OCI-LY1 (cell line): Measurements from ENCODE around the gene PVALEF.

Experiments used
- H2AFZ ChIP-seq: fragments of 200-600 bp; sonication (generic), shearing (Covaris generic); 2 replicates; pipeline ENCODE4 v1.6.0; 2014; ENCODE audit warnings: antibody characterized with exemption, mild to moderate bottlenecking, low read length
- H3F3A ChIP-seq: fragments of 200-600 bp; sonication (generic), shearing (Covaris generic); 2 replicates; pipeline ENCODE4 v1.6.0; 2014; ENCODE audit warnings: mild to moderate bottlenecking, antibody characterized with exemption, low read length, moderate library complexity; ENCODE audit not compliant: insufficient read depth
- H3K27ac ChIP-seq: fragments of 200-600 bp; sonication (generic); 2 replicates; pipeline ENCODE4 v1.5.1; 2014; ENCODE audit warnings: low read length, mixed run types, mild to moderate bottlenecking, low read depth; ENCODE audit not compliant: poor library complexity, severe bottlenecking
- H3K27me3 ChIP-seq: fragments of 200-600 bp; sonication (generic); 2 replicates; pipeline ENCODE4 v1.6.0; 2014; ENCODE audit warnings: antibody characterized with exemption, mild to moderate bottlenecking, low read length, moderate library complexity; ENCODE audit not compliant: insufficient read depth
- H3K36me3 ChIP-seq: fragments of 200-600 bp; sonication (generic); 2 replicates; pipeline ENCODE4 v1.6.1; 2014; ENCODE audit warnings: mild to moderate bottlenecking, antibody characterized with exemption, low read length, moderate library complexity, mixed read lengths; ENCODE audit not compliant: insufficient read depth
- H3K4me1 ChIP-seq: fragments of 200-600 bp; sonication (generic); 2 replicates; pipeline ENCODE4 v1.5.1; 2014; ENCODE audit warnings: mild to moderate bottlenecking, low read length, moderate library complexity; ENCODE audit not compliant: insufficient read depth, severe bottlenecking
- H3K4me2 ChIP-seq: fragments of 200-600 bp; sonication (generic), shearing (Covaris generic); 2 replicates; pipeline ENCODE4 v1.6.1; 2014; ENCODE audit warnings: low read length
- H3K4me3 ChIP-seq: fragments of 200-600 bp; sonication (generic); 2 replicates; pipeline ENCODE4 v1.5.1; 2014; ENCODE audit warnings: low read length, low read depth, mild to moderate bottlenecking, mixed read lengths; ENCODE audit not compliant: poor library complexity, severe bottlenecking
- H3K79me2 ChIP-seq: fragments of 200-600 bp; shearing (Covaris generic); 2 replicates; pipeline ENCODE4 v1.6.1; 2016; ENCODE audit warnings: mixed run types, low read length, mixed read lengths; ENCODE audit not compliant: insufficient read depth
- H3K9ac ChIP-seq: fragments of 200-600 bp; sonication (generic), shearing (Covaris generic); 2 replicates; pipeline ENCODE4 v1.6.1; 2014; ENCODE audit warnings: mild to moderate bottlenecking, low read length, mixed read lengths
- H3K9me2 ChIP-seq: fragments of 200-600 bp; sonication (generic), shearing (Covaris generic); 2 replicates; pipeline ENCODE4 v1.6.1; 2014; ENCODE audit warnings: low read depth, mild to moderate bottlenecking, low read length, mixed read lengths
- H3K9me3 ChIP-seq: fragments of 200-600 bp; shearing (Covaris generic); 2 replicates; pipeline ENCODE4 v1.6.1; 2014; ENCODE audit warnings: low read length, mixed read lengths
- H4K20me1 ChIP-seq: fragments of 200-600 bp; sonication (generic), shearing (Covaris generic); 2 replicates; pipeline ENCODE4 v1.6.0; 2016; ENCODE audit warnings: mild to moderate bottlenecking, low read length; ENCODE audit not compliant: insufficient read depth
- CTCF ChIP-seq: fragments of 200-600 bp; sonication (generic), shearing (Covaris generic); IDR thresholded peaks from 2 replicates; pipeline ENCODE4 v1.5.1; 2017; ENCODE audit warnings: mild to moderate bottlenecking, antibody characterized with exemption, low read length, moderate library complexity, mixed read lengths
- EZH2 ChIP-seq: fragments of 200-600 bp; sonication (generic), shearing (Covaris generic); IDR thresholded peaks from 2 replicates; pipeline ENCODE4 v1.8.0; 2017; ENCODE audit warnings: borderline replicate concordance, mixed run types, mild to moderate bottlenecking, antibody characterized with exemption, low read length, moderate library complexity, mixed read lengths

PVALEF gene

GRCh38 chr17:81186203-81186602 is 20.9 kb downstream of the PVALEF start:
- Histone ChIP-seq H3F3A (no peaks in the 10 kb centered on the region), H3K79me2 (no peaks in the 10 kb centered on the region), H3K4me3 (no peak overlapping the region), H3K9me2 (no peaks in the 10 kb centered on the region), H3K4me1 (no peaks in the 10 kb centered on the region), H3K36me3 (no peaks in the 10 kb centered on the region), H3K27me3 (peaks cover 4% of the 10 kb centered on the region), H3K9ac (no peak overlapping the region), H3K4me2 (no peak overlapping the region), H4K20me1 (no peaks in the 10 kb centered on the region), H2AFZ (no peak overlapping the region), H3K9me3 (no peaks in the 10 kb centered on the region), H3K27ac (no peak overlapping the region)
- no peak for TF ChIP-seq CTCF
- no peak for TF ChIP-seq EZH2

- Histone ChIP-seq H3K9me3 (no peaks in the 10 kb centered on the region), H3F3A (no peaks in the 10 kb centered on the region), H2AFZ (no peak overlapping the region), H3K4me2 (no peak overlapping the region), H3K36me3 (no peaks in the 10 kb centered on the region), H3K27ac (no peak overlapping the region), H3K9me2 (no peaks in the 10 kb centered on the region), H3K9ac (no peak overlapping the region), H4K20me1 (no peaks in the 10 kb centered on the region), H3K27me3 (peaks cover 4% of the 10 kb centered on the region), H3K4me1 (no peaks in the 10 kb centered on the region), H3K4me3 (no peak overlapping the region), H3K79me2 (no peaks in the 10 kb centered on the region)
- TF ChIP-seq EZH2 = no peak
- TF ChIP-seq CTCF = no peak
Measured at GRCh38 chr17:81187120-81187519, 21.8 kb downstream of the PVALEF start.

- Histone ChIP-seq H3K9ac (no peak overlapping the region), H3K9me2 (no peaks in the 10 kb centered on the region), H3K9me3 (no peaks in the 10 kb centered on the region), H3K4me2 (no peak overlapping the region), H3K4me1 (no peaks in the 10 kb centered on the region), H3K36me3 (no peaks in the 10 kb centered on the region), H4K20me1 (no peaks in the 10 kb centered on the region), H3K27me3 (peaks cover 4% of the 10 kb centered on the region), H3F3A (no peaks in the 10 kb centered on the region), H3K79me2 (no peaks in the 10 kb centered on the region), H3K4me3 (no peak overlapping the region), H2AFZ (no peak overlapping the region), H3K27ac (no peak overlapping the region)
- TF ChIP-seq CTCF (no peak), EZH2 (no peak)
Measured at GRCh38 chr17:81187586-81188490, 22.5 kb downstream of the PVALEF start.
